Activated naive CD8-positive, alpha-beta T cell treated with anti-CD3 and anti-CD28 coated beads, Interleukin-2, amount 10 ng/mL, durations not matched to agents 7 days and 5 days (primary cell): ENCODE data around the gene SCARB1. TPM values are rescaled to one million over a fixed set of nuclear protein-coding genes. Genes with fewer than 3 reads are reported as not detected.
"Not testable (repeated sequence)": the region's sequence is repeated elsewhere in the genome, so short reads cannot be mapped to it uniquely, and the experiment has no call there.

Experiments used
- ATAC-seq: fragments of 150-1000 bp; cut with Tn5 transposase; one replicate; pipeline ENCODE4 v1.10.0; 2021; ENCODE audit warnings: low read depth, moderate library complexity
- POLR2A ChIA-PET: fragments of 350-600 bp; sonication (Branson Sonifier 250); formaldehyde crosslinking; loops from one replicate; lab custom pipeline; 2021; ENCODE audit warnings: antibody characterized with exemption; lab: Charles Lee
- DNase-seq: peaks from one replicate; pipeline ENCODE4 v3.0.0; 2021
- H3K27ac Mint-ChIP-seq: one replicate; pipeline ENCODE4 v1.8.0; 2022; ENCODE audit warnings: mild to moderate bottlenecking, mixed read lengths
- H3K27me3 Mint-ChIP-seq: one replicate; pipeline ENCODE4 v1.8.0; 2022; ENCODE audit warnings: mild to moderate bottlenecking, moderate library complexity, mixed read lengths
- H3K36me3 Mint-ChIP-seq: one replicate; pipeline ENCODE4 v1.8.0; 2021; ENCODE audit warnings: mild to moderate bottlenecking, mixed read lengths
- H3K4me1 Mint-ChIP-seq: one replicate; pipeline ENCODE4 v1.8.0; 2021; ENCODE audit warnings: mixed read lengths
- H3K4me3 Mint-ChIP-seq: one replicate; pipeline ENCODE4 v1.8.0; 2022; ENCODE audit warnings: mild to moderate bottlenecking, moderate library complexity, mixed read lengths
- H3K9me3 Mint-ChIP-seq: one replicate; pipeline ENCODE4 v1.8.0; 2021; ENCODE audit warnings: mixed read lengths
- total RNA-seq, 2 experiments: library from RNA; stranded (reverse); gene quantifications; one replicate each; pipeline ENCODE4 v1.2.3, GENCODE V29; 2021

SCARB1 gene, protein sequence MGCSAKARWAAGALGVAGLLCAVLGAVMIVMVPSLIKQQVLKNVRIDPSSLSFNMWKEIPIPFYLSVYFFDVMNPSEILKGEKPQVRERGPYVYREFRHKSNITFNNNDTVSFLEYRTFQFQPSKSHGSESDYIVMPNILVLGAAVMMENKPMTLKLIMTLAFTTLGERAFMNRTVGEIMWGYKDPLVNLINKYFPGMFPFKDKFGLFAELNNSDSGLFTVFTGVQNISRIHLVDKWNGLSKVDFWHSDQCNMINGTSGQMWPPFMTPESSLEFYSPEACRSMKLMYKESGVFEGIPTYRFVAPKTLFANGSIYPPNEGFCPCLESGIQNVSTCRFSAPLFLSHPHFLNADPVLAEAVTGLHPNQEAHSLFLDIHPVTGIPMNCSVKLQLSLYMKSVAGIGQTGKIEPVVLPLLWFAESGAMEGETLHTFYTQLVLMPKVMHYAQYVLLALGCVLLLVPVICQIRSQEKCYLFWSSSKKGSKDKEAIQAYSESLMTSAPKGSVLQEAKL
- 10 to 100 TPM; 10.8 to 13.0 TPM for total RNA-seq

DNA sequence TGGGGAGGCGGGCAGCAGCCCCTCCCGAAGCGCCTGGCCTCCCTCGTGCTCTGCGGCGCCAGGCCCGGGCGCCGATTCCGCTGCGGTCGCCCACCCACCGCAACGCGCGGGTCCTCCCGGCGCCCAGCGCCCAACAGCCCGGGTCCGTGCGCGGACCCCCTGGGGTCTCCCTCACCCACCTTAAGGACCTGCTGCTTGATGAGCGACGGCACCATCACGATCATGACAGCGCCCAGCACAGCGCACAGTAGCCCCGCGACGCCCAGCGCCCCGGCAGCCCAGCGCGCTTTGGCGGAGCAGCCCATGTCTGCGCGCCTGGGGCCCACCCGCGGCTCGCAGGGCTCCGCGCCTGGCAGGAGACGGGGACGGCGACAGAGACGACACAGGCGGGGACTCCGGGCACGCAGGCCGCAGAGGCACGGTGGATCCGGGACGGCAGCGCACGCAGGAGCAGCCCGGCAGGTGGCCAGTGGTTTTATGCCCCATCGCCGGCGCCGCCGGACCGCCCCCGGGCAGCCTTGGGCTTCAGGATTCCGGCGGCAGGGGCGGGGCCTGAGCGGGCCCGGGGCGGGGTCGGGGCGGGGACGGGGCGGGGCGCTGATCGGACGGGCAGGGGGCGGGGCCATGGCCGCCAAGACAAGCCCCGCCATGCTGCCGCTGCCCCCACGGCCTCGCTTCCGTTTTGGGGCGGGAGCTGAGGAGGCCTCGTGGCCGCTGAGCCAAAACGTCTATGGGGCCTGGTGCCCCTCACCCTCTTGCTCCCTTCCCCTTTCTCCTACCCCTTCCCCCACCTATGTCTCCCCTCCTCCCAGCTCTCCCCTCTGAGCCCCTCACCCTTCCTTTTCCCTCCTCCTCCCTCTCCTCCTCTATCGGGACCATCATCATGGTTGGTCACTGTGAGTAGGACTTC is at the start of gene SCARB1:
TSS of gene SCARB1 (minus strand) at position 449 of the 910 bp plus-strand sequence. CDS start at position 305, 144 bp downstream.
- ATAC-seq (peak; percentile 82), DNase-seq (peak; percentile 89)
- H3K27me3 Mint-ChIP-seq, result peaks cover 4% of the 10 kb centered on the region
- peaks cover 34% of the 10 kb centered on the region for H3K4me1 Mint-ChIP-seq
- H3K36me3 Mint-ChIP-seq, result no peaks in the 10 kb centered on the region
- H3K4me3 Mint-ChIP-seq, result peak within 1 kb of the TSS; percentile 82
- no peaks in the 10 kb centered on the region for H3K9me3 Mint-ChIP-seq
- H3K27ac Mint-ChIP-seq, result peak within 1 kb of the TSS; percentile 93
- POLR2A ChIA-PET, result interaction anchor here (0.6 to 1.0 kb wide), 2 partner anchors 11 to 475 kb away, joined by 3 read pairs; no protein-coding TSS in a partner anchor

DNA sequence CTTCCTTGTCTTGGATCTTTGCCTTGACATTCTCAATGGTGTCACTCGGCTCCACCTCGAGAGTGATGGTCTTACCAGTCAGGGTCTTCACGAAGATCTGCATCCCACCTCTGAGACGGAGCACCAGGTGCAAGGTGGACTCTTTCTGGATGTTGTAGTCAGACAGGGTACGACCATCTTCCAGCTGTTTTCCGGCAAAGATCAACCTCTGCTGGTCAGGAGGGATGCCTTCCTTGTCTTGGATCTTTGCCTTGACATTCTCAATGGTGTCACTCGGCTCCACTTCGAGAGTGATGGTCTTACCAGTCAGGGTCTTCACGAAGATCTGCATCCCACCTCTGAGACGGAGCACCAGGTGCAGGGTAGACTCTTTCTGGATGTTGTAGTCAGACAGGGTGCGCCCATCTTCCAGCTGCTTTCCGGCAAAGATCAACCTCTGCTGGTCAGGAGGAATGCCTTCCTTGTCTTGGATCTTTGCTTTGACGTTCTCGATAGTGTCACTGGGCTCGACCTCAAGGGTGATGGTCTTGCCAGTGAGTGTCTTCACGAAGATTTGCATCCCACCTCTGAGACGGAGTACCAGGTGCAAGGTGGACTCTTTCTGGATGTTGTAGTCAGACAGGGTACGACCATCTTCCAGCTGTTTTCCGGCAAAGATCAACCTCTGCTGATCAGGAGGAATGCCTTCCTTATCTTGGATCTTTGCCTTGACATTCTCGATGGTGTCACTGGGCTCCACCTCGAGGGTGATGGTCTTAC is 49.0 kb upstream of the SCARB1 start:
- DNase-seq, H3K27me3 Mint-ChIP-seq, ATAC-seq, H3K27ac Mint-ChIP-seq, H3K9me3 Mint-ChIP-seq: not testable (repeated sequence)
- Mint-ChIP-seq H3K4me1 (peaks cover 49% of the 10 kb centered on the region), H3K36me3 (peaks cover 38% of the 10 kb centered on the region), H3K4me3 (peak overlapping the region; percentile 100)
- POLR2A ChIA-PET, result interaction anchor here (2.8 to 10.4 kb wide), 2 partner anchors 10 to 25 kb away, joined by 23 to 318 read pairs; no protein-coding TSS in a partner anchor

DNA sequence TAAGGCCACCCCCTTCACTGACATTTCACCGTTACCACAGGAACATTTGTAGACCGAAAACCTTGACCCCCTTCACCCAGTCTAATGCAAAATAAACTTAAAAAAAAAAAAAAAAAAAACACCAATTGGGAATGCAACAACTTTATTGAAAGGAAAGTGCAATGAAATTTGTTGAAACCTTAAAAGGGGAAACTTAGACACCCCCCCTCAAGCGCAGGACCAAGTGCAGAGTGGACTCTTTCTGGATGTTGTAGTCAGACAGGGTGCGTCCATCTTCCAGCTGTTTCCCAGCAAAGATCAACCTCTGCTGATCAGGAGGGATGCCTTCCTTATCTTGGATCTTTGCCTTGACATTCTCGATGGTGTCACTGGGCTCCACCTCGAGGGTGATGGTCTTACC is 47.9 kb upstream of the SCARB1 start:
- DNase-seq, H3K27me3 Mint-ChIP-seq, H3K27ac Mint-ChIP-seq, H3K9me3 Mint-ChIP-seq, ATAC-seq: not testable (repeated sequence)
- peak overlapping the region; percentile 57 for H3K4me3 Mint-ChIP-seq
- H3K4me1 Mint-ChIP-seq, result peaks cover 44% of the 10 kb centered on the region
- POLR2A ChIA-PET, result interaction anchor here (1.3 to 1.7 kb wide), 3 partner anchors 10 to 29 kb away, joined by 5 to 15 read pairs (median 8); no protein-coding TSS in a partner anchor
- peaks cover 38% of the 10 kb centered on the region for H3K36me3 Mint-ChIP-seq

DNA sequence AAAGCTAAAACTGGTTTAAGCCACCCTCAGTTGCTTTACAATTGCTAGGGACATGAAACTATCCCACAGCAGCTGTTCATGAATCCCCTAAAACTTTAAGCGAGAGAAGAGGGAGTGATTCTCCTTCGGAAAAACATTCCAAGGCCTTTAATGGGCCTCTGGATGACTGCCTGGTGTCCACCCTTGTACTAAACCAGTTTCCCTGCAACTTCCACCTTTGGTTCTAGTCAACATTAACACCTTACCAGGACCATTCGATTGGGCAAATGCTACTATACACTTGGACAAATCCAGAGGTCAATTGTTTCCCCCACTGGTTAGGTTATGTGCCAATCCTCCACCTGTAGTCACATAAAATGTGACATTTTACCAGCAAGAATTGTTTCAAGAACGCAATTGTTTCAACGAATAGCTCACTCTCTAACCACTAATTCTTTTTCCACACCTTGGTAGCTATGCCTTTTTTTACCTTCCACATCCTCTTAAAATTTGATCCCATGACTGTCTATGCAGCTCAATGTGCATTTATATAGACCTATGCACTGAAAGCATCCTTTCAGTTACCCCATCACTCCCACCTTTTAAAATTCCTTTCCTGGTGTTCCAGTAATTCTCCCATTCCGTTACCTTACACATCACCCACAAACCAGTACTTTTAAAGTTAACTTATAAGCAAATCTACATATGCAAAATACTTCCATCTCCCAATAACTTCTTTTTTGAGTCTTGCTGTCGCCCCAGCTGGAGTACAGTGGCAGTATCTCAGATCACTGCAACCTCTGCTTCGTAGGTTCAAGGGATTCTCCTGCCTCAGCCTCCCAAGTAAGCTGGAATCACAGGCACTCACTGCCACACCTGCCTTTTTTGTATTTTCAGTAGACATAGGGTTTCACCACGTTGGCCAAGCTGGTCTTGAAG is 47.2 kb upstream of the SCARB1 start:
- POLR2A ChIA-PET, result interaction anchor here (0.6 to 1.7 kb wide), 6 partner anchors 8 to 29 kb away, joined by 3 to 15 read pairs (median 4); no protein-coding TSS in a partner anchor
- ATAC-seq (no peak), DNase-seq (no peak)
- H3K27me3 Mint-ChIP-seq, result no peaks in the 10 kb centered on the region
- H3K36me3 Mint-ChIP-seq, result peaks cover 38% of the 10 kb centered on the region
- peaks cover 41% of the 10 kb centered on the region for H3K4me1 Mint-ChIP-seq
- H3K27ac Mint-ChIP-seq, result no peak overlapping the region
- H3K4me3 Mint-ChIP-seq, result peak overlapping the region; percentile 20
- H3K9me3 Mint-ChIP-seq, result no peaks in the 10 kb centered on the region

DNA sequence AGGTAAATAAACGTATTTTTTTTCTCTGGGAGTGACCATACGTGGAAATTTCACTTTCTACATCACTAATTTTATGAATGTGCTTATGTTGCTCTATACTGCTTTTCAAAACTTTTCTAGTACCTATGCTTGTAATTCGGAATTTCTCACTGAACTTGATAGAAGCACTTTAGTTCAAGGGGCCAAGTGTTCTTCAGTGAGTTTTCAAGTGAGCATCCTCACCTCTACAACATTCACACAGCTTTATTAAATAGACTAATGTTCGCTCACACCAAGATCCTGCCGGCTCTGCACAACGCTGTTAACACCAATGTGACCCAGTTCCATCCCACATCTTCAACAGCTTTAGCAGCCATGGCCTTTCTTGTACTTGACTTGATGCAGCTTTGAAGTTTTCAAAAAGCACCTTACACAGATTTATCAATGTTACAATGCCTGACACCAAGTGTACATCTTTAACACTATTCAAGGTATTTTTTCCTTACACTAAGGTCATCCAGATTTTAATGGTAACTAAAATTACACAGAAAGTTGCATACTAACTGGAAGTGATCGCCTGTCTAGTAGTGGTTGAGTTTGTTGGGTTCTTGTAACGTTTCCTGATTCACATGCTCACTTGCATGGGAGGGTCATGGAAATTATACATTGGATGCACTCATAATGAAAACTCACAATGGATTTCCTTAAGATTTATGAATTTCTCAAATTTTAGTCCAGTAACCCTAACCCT is 46.3 kb upstream of the SCARB1 start:
- POLR2A ChIA-PET, result interaction anchor here (0.6 to 1.7 kb wide), 6 partner anchors 9 to 30 kb away, joined by 3 to 15 read pairs (median 4); no protein-coding TSS in a partner anchor
- no peak overlapping the region for H3K4me3 Mint-ChIP-seq
- ATAC-seq, result no peak
- peaks cover 35% of the 10 kb centered on the region for H3K4me1 Mint-ChIP-seq
- H3K27me3 Mint-ChIP-seq, result no peaks in the 10 kb centered on the region
- no peaks in the 10 kb centered on the region for H3K9me3 Mint-ChIP-seq
- H3K36me3 Mint-ChIP-seq, result peaks cover 38% of the 10 kb centered on the region
- H3K27ac Mint-ChIP-seq, result no peak overlapping the region
- DNase-seq, result no peak

DNA sequence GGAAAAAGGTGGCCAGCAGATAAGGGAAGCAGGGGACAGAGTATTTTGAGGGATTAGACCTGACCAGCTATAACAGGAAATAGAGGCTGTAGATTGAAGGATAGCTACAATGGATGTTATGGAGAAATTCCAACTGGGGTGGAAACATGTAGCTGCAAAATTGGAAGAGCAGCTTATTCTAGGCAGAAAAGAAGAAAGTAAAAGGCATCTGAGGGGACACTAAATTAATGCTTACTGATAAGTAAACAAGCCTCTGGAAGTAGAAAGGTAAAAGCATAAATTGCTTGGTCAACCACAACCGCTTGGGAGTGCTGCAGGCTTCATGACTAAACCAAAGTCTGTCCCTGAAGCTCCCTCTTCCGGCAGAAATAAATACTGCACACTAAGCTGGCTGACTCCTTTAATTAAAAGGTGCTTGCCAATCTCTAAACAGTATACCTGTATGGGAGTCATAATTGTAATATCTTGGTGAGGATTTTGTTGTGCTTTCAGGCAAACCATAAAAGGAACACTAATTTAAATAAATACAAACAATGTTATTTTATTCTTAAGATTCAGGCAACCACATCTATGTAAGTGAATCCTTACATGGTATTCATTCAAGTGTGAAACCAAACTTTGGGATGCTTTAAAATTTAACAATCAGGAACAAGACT is 43.1 kb upstream of the SCARB1 start:
- H3K27ac Mint-ChIP-seq, result peak overlapping the region; percentile 47
- POLR2A ChIA-PET, result interaction anchor here (1.0 to 2.2 kb wide), 3 partner anchors 8 to 34 kb away, joined by 5 to 17 read pairs (median 13); partner anchors contain the start of gene UBC
- DNase-seq (peak; percentile 63), ATAC-seq (peak; percentile 71)
- peaks cover 15% of the 10 kb centered on the region for H3K36me3 Mint-ChIP-seq
- H3K4me3 Mint-ChIP-seq, result peak overlapping the region; percentile 20
- peaks cover 21% of the 10 kb centered on the region for H3K4me1 Mint-ChIP-seq
- H3K27me3 Mint-ChIP-seq, result no peaks in the 10 kb centered on the region
- H3K9me3 Mint-ChIP-seq, result no peaks in the 10 kb centered on the region

DNA sequence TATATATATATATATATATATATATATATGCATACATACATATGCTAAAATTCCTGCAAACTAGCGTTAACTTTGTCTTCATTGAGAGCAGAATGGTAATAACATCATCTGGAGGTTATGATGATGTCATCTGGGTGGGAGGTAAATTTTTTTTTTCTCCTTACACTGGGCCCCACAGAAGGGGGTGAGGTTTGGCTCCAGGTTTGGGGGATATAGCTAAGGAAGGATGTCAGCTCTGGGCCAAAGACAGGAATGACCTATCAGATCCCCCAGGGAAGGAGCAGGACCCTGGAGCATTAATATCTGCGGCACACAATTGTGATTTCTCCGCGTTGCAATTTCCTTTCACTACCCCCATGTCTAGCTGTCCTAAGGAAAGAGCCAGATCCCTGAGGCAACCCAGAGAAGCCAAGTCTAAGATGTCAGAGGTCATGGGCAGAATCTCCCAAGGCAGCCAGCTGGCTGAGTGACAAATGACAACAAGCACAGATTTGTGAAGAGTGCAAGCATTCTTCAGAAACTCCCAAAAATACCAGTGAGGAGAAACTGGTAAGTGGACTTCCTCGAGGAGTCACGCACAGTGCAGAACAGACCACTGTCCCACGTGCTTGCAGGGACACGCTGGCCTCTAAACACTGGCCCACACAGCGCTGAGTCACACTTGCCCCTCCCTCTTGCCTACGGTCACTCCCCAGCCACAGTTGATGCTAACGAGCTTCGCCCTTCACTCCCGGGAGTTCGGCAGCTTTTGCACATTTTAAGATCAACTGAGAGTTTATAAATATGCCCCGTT is 40.8 kb upstream of the SCARB1 start:
- no peak overlapping the region for H3K4me3 Mint-ChIP-seq
- no peaks in the 10 kb centered on the region for H3K27me3 Mint-ChIP-seq
- H3K4me1 Mint-ChIP-seq, result peaks cover 5% of the 10 kb centered on the region
- DNase-seq, result no peak
- no peak for ATAC-seq
- H3K36me3 Mint-ChIP-seq, result no peaks in the 10 kb centered on the region
- no peaks in the 10 kb centered on the region for H3K9me3 Mint-ChIP-seq
- POLR2A ChIA-PET, result no interaction called here
- H3K27ac Mint-ChIP-seq, result no peak overlapping the region

DNA sequence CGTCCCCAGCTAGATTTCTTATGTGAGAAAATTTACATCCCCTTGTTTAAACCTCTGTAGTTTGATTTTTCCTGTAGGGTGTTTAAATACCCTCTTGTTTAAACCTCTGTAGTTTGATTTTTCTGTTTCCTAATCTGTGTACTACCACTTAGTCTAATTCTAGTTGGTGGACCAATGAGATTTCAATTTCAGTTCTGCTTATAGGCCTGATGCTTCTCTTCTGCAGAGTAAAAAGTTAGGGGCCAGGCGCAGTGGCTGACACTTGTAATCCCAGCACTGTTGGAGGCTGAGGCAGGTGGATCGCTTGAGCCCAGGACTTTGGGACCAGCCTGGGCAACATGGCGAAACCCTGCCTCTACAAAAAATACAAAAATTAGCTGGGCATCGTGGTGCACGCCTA is 39.3 kb upstream of the SCARB1 start:
- POLR2A ChIA-PET, result no interaction called here

DNA sequence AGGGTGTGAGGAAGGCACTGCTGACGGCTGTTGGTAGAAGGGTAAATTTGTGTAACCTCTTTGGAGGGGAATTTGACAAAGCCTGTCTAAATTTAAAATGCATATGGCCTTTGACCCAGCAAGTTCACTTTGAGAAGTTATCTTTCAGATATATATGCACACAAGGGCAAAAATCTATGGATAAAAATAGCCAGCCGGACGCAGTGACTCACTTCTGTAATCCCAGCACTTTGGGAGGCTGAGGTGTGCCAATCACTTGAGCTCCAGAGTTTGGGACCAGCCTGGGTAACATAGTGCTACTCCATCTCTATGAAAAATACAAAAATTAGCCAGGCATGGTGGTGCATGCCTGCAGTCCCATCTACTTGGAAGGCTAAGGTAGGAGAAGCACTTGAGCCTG is 37.3 kb upstream of the SCARB1 start:
- POLR2A ChIA-PET, result interaction anchor here (1.2 kb wide), 1 partner anchor 13 kb away, joined by 7 read pairs; the partner anchor contains the start of gene UBC

More for the DNA sequence above, 39.3 kb upstream of the SCARB1 start:
- ATAC-seq (no peak), DNase-seq (no peak)
- Mint-ChIP-seq H3K27ac (no peak overlapping the region), H3K27me3 (no peaks in the 10 kb centered on the region), H3K4me1 (peaks cover 17% of the 10 kb centered on the region), H3K36me3 (no peaks in the 10 kb centered on the region), H3K4me3 (no peak overlapping the region), H3K9me3 (no peaks in the 10 kb centered on the region)

DNA sequence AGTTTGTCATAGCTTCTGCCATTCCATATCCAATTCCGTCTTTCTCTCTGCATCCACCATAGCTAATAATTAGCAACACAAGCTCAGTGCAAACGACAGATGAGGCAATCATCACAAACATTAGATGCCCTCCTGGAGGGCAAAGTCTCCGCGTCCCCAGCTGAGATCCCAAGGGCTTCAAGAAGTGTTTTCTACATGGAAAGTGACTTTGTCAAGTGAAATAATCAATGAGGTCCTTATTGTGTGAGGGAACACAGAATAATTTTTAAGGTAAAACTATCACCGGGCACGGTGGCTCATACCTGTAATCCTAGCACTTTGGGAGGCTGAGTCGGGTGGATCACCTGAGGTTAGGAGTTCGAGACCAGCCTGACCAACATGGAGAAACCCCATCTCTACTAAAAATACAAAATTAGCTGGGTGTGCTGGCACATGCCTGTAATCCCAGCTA is 36.7 kb upstream of the SCARB1 start:
- H3K9me3 Mint-ChIP-seq, H3K27ac Mint-ChIP-seq, DNase-seq, H3K27me3 Mint-ChIP-seq, H3K36me3 Mint-ChIP-seq, POLR2A ChIA-PET, ATAC-seq, H3K4me3 Mint-ChIP-seq: not testable (repeated sequence)
- H3K4me1 Mint-ChIP-seq, result peaks cover 12% of the 10 kb centered on the region

More for the DNA sequence above, 37.3 kb upstream of the SCARB1 start:
- Mint-ChIP-seq H3K27me3 (peaks cover 2% of the 10 kb centered on the region), H3K36me3 (no peaks in the 10 kb centered on the region), H3K4me3 (no peak overlapping the region), H3K27ac (no peak overlapping the region), H3K4me1 (peaks cover 12% of the 10 kb centered on the region), H3K9me3 (no peaks in the 10 kb centered on the region)
- DNase-seq, result no peak
- no peak for ATAC-seq
